Spleen (tissue), 11 donors: ENCODE results near the gene CHRND. TPM values are rescaled to one million over a fixed set of nuclear protein-coding genes. Genes with fewer than 3 reads are reported as not detected.

Experiments
- DNase-seq: peaks from one replicate; pipeline ENCODE4 v3.0.0-alpha.2; 2020
- H3K27ac ChIP-seq, 8 donors: fragments of 200-600 bp; sonication (generic) in 7 of 8; 1 replicate in 4 of 8; 2 replicates in 4 of 8; pipeline versions ENCODE4 v1.5.0 to v1.8.0; 2016 to 2021; ENCODE audit warnings: inconsistent platforms in 4 of 8, mild to moderate bottlenecking in 4 of 8, moderate library complexity in 1 of 8
- H3K27me3 ChIP-seq, 7 donors: fragments of 200-600 bp; sonication (generic) in 6 of 7; replicated peaks in 1 of 7; 1 replicate in 4 of 7; 2 replicates in 3 of 7; pipeline versions ENCODE4 v1.5.0 to v1.8.0; 2016 to 2021; ENCODE audit warnings: inconsistent platforms in 3 of 7, mild to moderate bottlenecking in 1 of 7
- H3K36me3 ChIP-seq, 6 donors: fragments of 200-600 bp; sonication (generic) in 5 of 6; 1 replicate in 4 of 6; 2 replicates in 2 of 6; pipeline versions ENCODE4 v1.5.0 to v1.8.0; 2016 to 2021; ENCODE audit warnings: inconsistent platforms in 2 of 6
- H3K4me1 ChIP-seq, 6 donors: fragments of 200-600 bp; sonication (generic) in 5 of 6; 1 replicate in 3 of 6; 2 replicates in 3 of 6; pipeline versions ENCODE4 v1.5.0 to v1.8.0; 2016 to 2021; ENCODE audit warnings: inconsistent platforms in 3 of 6
- H3K4me3 ChIP-seq, 8 donors: fragments of 200-600 bp; sonication (generic) in 7 of 8; 1 replicate in 4 of 8; 2 replicates in 4 of 8; pipeline versions ENCODE4 v1.5.0 to v1.8.0; 2016 to 2021; ENCODE audit warnings: inconsistent platforms in 4 of 8, mild to moderate bottlenecking in 4 of 8, moderate library complexity in 2 of 8
- H3K9me3 ChIP-seq, 8 donors: fragments of 200-600 bp; sonication (generic) in 7 of 8; 1 replicate in 4 of 8; 2 replicates in 4 of 8; pipeline versions ENCODE4 v1.5.0 to v1.8.0; 2016 to 2021; ENCODE audit warnings: inconsistent platforms in 4 of 8
- POLR2A ChIP-seq, 3 donors: fragments of 450-650 bp; IDR thresholded peaks; one replicate each; pipeline ENCODE4 v1.5.1; 2017; ENCODE audit warnings: antibody characterized with exemption in 3 of 3, mild to moderate bottlenecking in 1 of 3
- POLR2AphosphoS5 ChIP-seq, 3 donors: sonication (generic); formaldehyde crosslinking; IDR thresholded peaks; one replicate each; pipeline ENCODE4 v1.5.1; 2017; ENCODE audit warnings: antibody characterized with exemption in 3 of 3
- WGBS, 5 donors: extraction: QIAGEN DNeasy Blood & Tissue Kit in 3 of 5; methylation state at CpG; one replicate each; pipeline versions ENCODE4 v1.1.5 to v1.1.7; 2013 to 2018; 5-methylcytosine and 5-hydroxymethylcytosine counted together
- intact Hi-C: fragments of 100-400 bp; cut with DNase I; formaldehyde crosslinking; loops from one replicate; pipeline ENCODE4 v1.15.0; 2023; ENCODE audit warnings: low total_unique reads
- polyA plus RNA-seq, 3 donors: library from polyadenylated mRNA; stranded (reverse); fragments of 200-250 nt; gene quantifications; one replicate each; pipeline ENCODE4 v1.2.1, GENCODE V29; 2013
- total RNA-seq, 7 donors: library from RNA; depleted of rRNA in 3 of 7; stranded (reverse); fragments of >200 nt in 3 of 7; fragmentation: NEBNext Ultra II Directional in 4 of 7; extraction: Animal tissue kit (Norgen Biotek cat#: 25700) in 4 of 7; gene quantifications; one replicate each; pipeline versions ENCODE4 v1.1.0 to v1.2.1, GENCODE V29; 2016 to 2021
- TF ChIP-seq, protein P1 (sequence below), 11 experiments: fragments of 200-600 bp in 7 of 11; fragments of 450-650 bp in 4 of 11; sonication (generic) in 4 of 11; IDR thresholded peaks in 8 of 11; conservative IDR thresholded peaks in 3 of 11; 1 replicate in 7 of 11; 2 replicates in 4 of 11; pipeline versions ENCODE4 v1.4.0 to v1.8.0; 2016 to 2021; ENCODE audit warnings: antibody characterized with exemption in 11 of 11, inconsistent platforms in 4 of 11, mild to moderate bottlenecking in 1 of 11
- donor health status: healthy with polysubstance abuse.
- donor health status: DM: no; HTN: no; CAD: no; lungs with moderate emphysema.
- donor health status: DM: no; HTN: no; CAD: no.
- donor health status: Bipolar disorder and iron deficiency.
- donor health status: healthy.
- donor health status: DM: no; HTN: no; CAD: no.
- donor health status: DM: yes; HTN: yes; CAD: no.

The CHRND gene
- total and polyA plus RNA-seq, 10 donors = 0.32 TPM; not detected in 9

DNA sequence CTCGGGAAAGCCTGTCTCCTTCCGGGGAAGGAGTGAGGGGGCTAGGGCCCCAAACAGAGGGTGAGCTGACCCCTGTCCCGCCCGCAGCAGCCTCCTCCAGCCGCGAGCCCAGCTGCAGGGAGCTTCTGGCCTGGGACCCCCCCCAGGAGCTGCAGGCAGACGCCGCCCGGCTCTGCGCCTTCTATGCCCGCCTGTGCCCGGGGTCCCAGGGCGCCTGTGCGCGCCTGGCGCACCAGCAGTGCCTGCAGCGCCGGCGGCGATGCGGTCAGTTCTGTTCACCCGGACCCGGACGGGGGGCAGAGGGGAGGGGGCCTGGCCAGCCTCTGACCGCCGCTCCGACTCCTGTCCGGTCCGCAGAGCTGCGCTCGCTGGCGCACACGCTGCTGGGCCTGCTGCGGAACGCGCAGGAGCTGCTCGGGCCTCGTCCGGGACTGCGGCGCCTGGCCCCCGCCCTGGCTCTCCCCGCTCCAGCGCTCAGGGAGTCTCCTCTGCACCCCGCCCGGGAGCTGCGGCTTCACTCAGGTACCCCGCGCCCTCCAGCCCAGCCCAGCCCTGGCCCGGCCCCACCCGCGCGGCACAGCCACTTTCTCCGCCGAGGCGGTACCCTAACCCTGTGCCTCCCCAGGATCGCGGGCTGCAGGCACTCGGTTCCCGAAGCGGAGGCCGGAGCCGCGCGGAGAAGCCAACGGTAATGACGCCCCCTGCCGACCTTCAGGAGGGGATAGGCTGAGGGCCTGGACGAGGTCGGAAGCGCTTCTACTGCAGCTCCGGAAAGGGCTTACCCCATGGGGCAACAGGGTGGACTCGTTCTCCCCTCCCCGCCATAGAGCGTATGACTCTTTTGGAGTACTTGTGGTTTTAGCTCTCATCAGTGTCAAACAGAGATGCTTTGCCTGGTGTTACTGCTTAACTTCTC, 2.0 kb upstream of the CHRND start:
- intact Hi-C loops = loop anchor here (10.0 kb wide), 1 partner anchor 69 kb away; the partner anchor contains the start of gene ALPI
- peak overlapping the region in 7 of 8 donors; percentile 15 to 63 (median 19) for H3K4me3 ChIP-seq
- DNase-seq = no peak

GRCh38 chr2:232524771-232525170, 1.2 kb upstream of the CHRND start:
- 69 to 80% (median 74%) methylated on average over 4 to 6 of the region's 6 CpGs for WGBS, 5 donors
- intact Hi-C loops = loop anchor here (10.0 kb wide), 1 partner anchor 70 kb away; the partner anchor contains the start of gene ALPI
- peaks cover 10 to 37% (median 32%) of the 10 kb centered on the region in 6 donors for H3K4me1 ChIP-seq
- H3K27me3 ChIP-seq = peaks cover 12 to 100% (median 56%) of the 10 kb centered on the region in 7 donors
- H3K4me3 ChIP-seq = peak overlapping the region in 1 of 8 donors; percentile 63
- no peaks in the 10 kb centered on the region for H3K36me3 ChIP-seq
- DNase-seq = no peak
- TF ChIP-seq, protein P1, sequence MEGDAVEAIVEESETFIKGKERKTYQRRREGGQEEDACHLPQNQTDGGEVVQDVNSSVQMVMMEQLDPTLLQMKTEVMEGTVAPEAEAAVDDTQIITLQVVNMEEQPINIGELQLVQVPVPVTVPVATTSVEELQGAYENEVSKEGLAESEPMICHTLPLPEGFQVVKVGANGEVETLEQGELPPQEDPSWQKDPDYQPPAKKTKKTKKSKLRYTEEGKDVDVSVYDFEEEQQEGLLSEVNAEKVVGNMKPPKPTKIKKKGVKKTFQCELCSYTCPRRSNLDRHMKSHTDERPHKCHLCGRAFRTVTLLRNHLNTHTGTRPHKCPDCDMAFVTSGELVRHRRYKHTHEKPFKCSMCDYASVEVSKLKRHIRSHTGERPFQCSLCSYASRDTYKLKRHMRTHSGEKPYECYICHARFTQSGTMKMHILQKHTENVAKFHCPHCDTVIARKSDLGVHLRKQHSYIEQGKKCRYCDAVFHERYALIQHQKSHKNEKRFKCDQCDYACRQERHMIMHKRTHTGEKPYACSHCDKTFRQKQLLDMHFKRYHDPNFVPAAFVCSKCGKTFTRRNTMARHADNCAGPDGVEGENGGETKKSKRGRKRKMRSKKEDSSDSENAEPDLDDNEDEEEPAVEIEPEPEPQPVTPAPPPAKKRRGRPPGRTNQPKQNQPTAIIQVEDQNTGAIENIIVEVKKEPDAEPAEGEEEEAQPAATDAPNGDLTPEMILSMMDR (IDR thresholded peaks at IDR 0.05 in 8 of 11, conservative IDR thresholded peaks at IDR 0.05 in 3 of 11) = no peak
- no peak overlapping the region for H3K27ac ChIP-seq
- H3K9me3 ChIP-seq = no peaks in the 10 kb centered on the region

More for the DNA sequence above, 2.0 kb upstream of the CHRND start:
- Histone ChIP-seq H3K27me3 (peaks cover 12 to 100% (median 56%) of the 10 kb centered on the region in 7 donors), H3K4me1 (peaks cover 10 to 37% (median 32%) of the 10 kb centered on the region in 6 donors), H3K27ac (no peak overlapping the region), H3K36me3 (no peaks in the 10 kb centered on the region), H3K9me3 (no peaks in the 10 kb centered on the region)
- TF ChIP-seq POLR2AphosphoS5 (IDR thresholded peaks at IDR 0.05) = peak in 1 of 3 donors; percentile 31
- TF ChIP-seq, protein P1 (IDR thresholded peaks at IDR 0.05 in 8 of 11, conservative IDR thresholded peaks at IDR 0.05 in 3 of 11) = no peak
- WGBS, 5 donors = 0 to 2% (median 2%) methylated on average over 43 to 75 of the region's 75 CpGs

DNA sequence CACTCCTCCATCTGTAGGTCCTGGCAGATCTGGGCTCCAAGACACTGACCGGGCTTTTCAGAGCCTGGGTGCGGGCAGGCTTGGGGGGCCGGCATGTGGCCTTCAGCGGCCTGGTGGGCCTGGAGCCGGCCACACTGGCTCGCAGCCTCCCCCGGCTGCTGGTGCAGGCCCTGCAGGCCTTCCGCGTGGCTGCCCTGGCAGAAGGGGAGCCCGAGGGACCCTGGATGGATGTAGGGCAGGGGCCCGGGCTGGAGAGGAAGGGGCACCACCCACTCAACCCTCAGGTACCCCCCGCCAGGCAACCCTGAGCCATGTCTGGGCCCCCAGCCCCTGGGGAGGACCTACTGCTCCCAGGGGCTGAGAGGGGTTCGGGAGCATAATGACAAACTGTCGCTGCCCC, 761 bp upstream of the CHRND start:
- H3K27ac ChIP-seq = no peak overlapping the region
- WGBS, 5 donors = 79 to 89% (median 84%) methylated on average over 5 to 14 of the region's 14 CpGs
- H3K36me3 ChIP-seq = no peaks in the 10 kb centered on the region
- H3K4me3 ChIP-seq = no peak overlapping the region
- H3K9me3 ChIP-seq = no peaks in the 10 kb centered on the region
- DNase-seq = no peak
- TF ChIP-seq POLR2AphosphoS5 (IDR thresholded peaks at IDR 0.05) (no peak), POLR2A (IDR thresholded peaks at IDR 0.05) (no peak)
- TF ChIP-seq, protein P1 (IDR thresholded peaks at IDR 0.05 in 8 of 11, conservative IDR thresholded peaks at IDR 0.05 in 3 of 11) = no peak
- H3K4me1 ChIP-seq = peaks cover 10 to 37% (median 32%) of the 10 kb centered on the region in 6 donors
- H3K27me3 ChIP-seq = peaks cover 12 to 100% (median 56%) of the 10 kb centered on the region in 7 donors
- intact Hi-C loops = loop anchor here (10.0 kb wide), 1 partner anchor 70 kb away; the partner anchor contains the start of gene ALPI
